ENCODE results near the gene EFNB2.

GRCh38 chr13:106527826-106528225, 7.6 kb downstream of the EFNB2 start:
- no peak for TF ChIP-seq POLR2A (IDR thresholded peaks at IDR 0.05)
- no peak for TF ChIP-seq CTCF (IDR thresholded peaks at IDR 0.05)
